Measurements from ENCODE around the gene RUVBL1. TPM values are rescaled to one million over a fixed set of nuclear protein-coding genes. Genes with fewer than 3 reads are reported as not detected.

Gene RUVBL1
- total RNA-seq, 4 donors from 2014 or later = 12.1 to 26.3 (median 21.4) TPM

DNA sequence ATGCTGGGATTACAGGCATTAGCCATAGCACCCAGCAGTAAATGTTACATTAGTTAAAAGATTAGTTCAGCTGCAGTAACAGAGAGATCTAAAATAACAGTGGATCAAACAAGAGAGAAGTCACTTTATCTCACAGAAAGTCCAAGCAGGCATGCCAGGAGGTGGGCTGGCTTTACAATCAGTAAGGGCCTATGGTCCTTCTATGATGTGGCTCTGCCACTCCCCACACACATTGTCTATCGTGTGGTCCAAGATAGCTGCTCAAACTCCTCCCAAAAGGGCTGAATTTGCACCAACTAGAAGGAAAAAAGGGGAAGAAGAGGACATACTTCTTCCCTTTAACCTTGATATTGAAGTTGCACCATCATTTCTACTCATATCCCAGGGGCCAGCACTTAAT, 4.6 kb upstream of the RUVBL1 start:
- Histone ChIP-seq H3K9me3 (no peaks in the 10 kb centered on the region), H3K36me3 (no peaks in the 10 kb centered on the region), H3K4me3 (no peak overlapping the region), H3K4me1 (peaks cover under 1 to 3% of the 10 kb centered on the region in 2 donors), H3K27ac (no peak overlapping the region), H3K27me3 (no peaks in the 10 kb centered on the region)
- no peak for TF ChIP-seq POLR2A (IDR thresholded peaks at IDR 0.05)
- TF ChIP-seq, protein P1, sequence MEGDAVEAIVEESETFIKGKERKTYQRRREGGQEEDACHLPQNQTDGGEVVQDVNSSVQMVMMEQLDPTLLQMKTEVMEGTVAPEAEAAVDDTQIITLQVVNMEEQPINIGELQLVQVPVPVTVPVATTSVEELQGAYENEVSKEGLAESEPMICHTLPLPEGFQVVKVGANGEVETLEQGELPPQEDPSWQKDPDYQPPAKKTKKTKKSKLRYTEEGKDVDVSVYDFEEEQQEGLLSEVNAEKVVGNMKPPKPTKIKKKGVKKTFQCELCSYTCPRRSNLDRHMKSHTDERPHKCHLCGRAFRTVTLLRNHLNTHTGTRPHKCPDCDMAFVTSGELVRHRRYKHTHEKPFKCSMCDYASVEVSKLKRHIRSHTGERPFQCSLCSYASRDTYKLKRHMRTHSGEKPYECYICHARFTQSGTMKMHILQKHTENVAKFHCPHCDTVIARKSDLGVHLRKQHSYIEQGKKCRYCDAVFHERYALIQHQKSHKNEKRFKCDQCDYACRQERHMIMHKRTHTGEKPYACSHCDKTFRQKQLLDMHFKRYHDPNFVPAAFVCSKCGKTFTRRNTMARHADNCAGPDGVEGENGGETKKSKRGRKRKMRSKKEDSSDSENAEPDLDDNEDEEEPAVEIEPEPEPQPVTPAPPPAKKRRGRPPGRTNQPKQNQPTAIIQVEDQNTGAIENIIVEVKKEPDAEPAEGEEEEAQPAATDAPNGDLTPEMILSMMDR (IDR thresholded peaks at IDR 0.05 in 4 of 5, conservative IDR thresholded peaks at IDR 0.05 in 1 of 5) = no peak
- in situ Hi-C loops (cut with MboI; ENCODE audit: low sequenced_read_pairs in 4 of 4) (no loop called here), intact Hi-C loops (cut with DNase I; ENCODE audit: low total_unique reads) (no loop called here)
- DNase-seq = no peak
- ATAC-seq = no peak

DNA sequence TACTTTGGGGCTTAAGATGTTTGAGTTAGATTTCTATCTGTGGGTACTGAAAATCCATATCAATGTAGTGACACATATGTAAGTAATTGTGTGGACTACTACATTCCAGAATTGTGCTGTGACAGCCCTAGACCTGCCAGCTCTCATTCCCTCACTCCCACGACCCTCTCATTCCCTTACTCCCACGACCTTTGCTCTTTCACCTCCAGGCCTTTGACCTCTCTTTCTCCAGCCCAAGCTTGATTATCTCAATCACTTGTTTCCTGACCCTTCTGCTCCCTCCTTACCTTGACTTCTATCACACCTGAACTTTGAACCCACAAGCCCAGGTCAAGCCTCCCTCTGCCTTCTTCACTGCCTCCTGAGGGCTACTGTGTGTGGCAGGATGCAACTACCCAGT, 3.6 kb upstream of the RUVBL1 start:
- H3K27ac ChIP-seq = no peak overlapping the region
- DNase-seq (no peak), ATAC-seq (no peak)
- TF ChIP-seq, protein P1 (IDR thresholded peaks at IDR 0.05 in 4 of 5, conservative IDR thresholded peaks at IDR 0.05 in 1 of 5) = no peak
- TF ChIP-seq POLR2A (IDR thresholded peaks at IDR 0.05) = no peak
- H3K4me3 ChIP-seq = no peak overlapping the region
- H3K9me3 ChIP-seq = no peaks in the 10 kb centered on the region
- no peaks in the 10 kb centered on the region for H3K27me3 ChIP-seq
- peaks cover 11% of the 10 kb centered on the region in 2 donors for H3K4me1 ChIP-seq
- intact Hi-C loops (cut with DNase I; ENCODE audit: low total_unique reads) = no loop called here
- in situ Hi-C loops (cut with MboI; ENCODE audit: low sequenced_read_pairs in 4 of 4) = no loop called here
- no peaks in the 10 kb centered on the region for H3K36me3 ChIP-seq

DNA sequence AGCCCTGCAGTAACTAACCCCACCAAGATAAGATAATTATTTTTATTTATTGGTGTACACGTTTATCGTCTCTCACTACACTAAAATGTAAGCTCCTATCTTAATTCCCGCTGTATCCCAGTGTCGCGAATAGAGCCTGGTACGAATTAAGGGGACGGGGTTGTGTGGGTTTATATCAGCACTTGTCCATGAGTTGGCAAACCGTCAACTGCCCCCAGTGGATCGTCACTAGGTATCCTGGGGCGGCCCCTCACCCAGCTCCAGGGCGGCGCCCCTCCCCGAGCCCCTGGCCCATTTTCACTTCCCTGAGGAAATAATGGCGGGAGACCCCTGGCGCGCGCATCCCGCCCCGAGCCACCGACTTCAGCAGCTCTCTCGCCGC, 465 bp downstream of the RUVBL1 start:
- H3K4me3 ChIP-seq = peak overlapping the region; percentile 87 to 99 (median 93)
- peak overlapping the region; percentile 67 to 83 (median 76) for H3K27ac ChIP-seq
- H3K27me3 ChIP-seq = no peaks in the 10 kb centered on the region
- intact Hi-C loops (cut with DNase I; ENCODE audit: low total_unique reads) (loop anchor here (1.0 to 5.0 kb wide), 2 partner anchors 30 to 46 kb away; partner anchors contain the start of gene EEFSEC), in situ Hi-C loops (cut with MboI; ENCODE audit: low sequenced_read_pairs in 4 of 4) (no loop called here)
- TF ChIP-seq POLR2A (IDR thresholded peaks at IDR 0.05) = no peak
- TF ChIP-seq, protein P1 (IDR thresholded peaks at IDR 0.05 in 4 of 5, conservative IDR thresholded peaks at IDR 0.05 in 1 of 5) = no peak
- peaks cover 11 to 14% of the 10 kb centered on the region in 2 donors for H3K4me1 ChIP-seq
- H3K36me3 ChIP-seq = no peaks in the 10 kb centered on the region
- ATAC-seq (no peak), DNase-seq (no peak)
- no peaks in the 10 kb centered on the region for H3K9me3 ChIP-seq

DNA sequence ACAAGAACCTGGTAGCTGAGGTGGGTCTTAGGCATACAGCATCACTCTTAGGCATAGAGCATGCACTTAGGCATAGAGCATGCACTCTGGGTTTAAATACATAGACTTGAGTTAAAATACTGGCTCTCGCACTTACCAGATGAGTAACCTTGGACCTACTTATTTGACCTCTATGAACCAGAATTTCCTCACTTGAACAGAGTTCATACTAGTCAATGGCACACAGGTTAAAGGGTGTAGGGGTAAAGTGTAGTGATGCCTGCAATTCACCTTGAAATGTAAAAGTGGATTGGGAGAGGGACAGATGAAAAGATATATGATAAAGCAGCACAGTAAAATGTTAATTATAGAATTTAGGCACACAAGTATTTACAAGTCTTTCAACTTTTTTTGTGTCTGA, 1.6 kb downstream of the RUVBL1 start:
- no peak overlapping the region for H3K4me3 ChIP-seq
- H3K4me1 ChIP-seq = peaks cover 11 to 14% of the 10 kb centered on the region in 2 donors
- H3K27me3 ChIP-seq = no peaks in the 10 kb centered on the region
- H3K27ac ChIP-seq = no peak overlapping the region
- intact Hi-C loops (cut with DNase I; ENCODE audit: low total_unique reads) (loop anchor here (5.0 kb wide), 1 partner anchor 45 kb away; no protein-coding TSS in a partner anchor), in situ Hi-C loops (cut with MboI; ENCODE audit: low sequenced_read_pairs in 4 of 4) (no loop called here)
- no peak for ATAC-seq
- DNase-seq = no peak
- H3K9me3 ChIP-seq = no peaks in the 10 kb centered on the region
- TF ChIP-seq, protein P1 (IDR thresholded peaks at IDR 0.05 in 4 of 5, conservative IDR thresholded peaks at IDR 0.05 in 1 of 5) = no peak
- TF ChIP-seq POLR2A (IDR thresholded peaks at IDR 0.05) = no peak
- no peaks in the 10 kb centered on the region for H3K36me3 ChIP-seq

Data from gastrocnemius medialis (tissue), 4 donors.